ENCODE measurements around the gene GLIS2.

DNA sequence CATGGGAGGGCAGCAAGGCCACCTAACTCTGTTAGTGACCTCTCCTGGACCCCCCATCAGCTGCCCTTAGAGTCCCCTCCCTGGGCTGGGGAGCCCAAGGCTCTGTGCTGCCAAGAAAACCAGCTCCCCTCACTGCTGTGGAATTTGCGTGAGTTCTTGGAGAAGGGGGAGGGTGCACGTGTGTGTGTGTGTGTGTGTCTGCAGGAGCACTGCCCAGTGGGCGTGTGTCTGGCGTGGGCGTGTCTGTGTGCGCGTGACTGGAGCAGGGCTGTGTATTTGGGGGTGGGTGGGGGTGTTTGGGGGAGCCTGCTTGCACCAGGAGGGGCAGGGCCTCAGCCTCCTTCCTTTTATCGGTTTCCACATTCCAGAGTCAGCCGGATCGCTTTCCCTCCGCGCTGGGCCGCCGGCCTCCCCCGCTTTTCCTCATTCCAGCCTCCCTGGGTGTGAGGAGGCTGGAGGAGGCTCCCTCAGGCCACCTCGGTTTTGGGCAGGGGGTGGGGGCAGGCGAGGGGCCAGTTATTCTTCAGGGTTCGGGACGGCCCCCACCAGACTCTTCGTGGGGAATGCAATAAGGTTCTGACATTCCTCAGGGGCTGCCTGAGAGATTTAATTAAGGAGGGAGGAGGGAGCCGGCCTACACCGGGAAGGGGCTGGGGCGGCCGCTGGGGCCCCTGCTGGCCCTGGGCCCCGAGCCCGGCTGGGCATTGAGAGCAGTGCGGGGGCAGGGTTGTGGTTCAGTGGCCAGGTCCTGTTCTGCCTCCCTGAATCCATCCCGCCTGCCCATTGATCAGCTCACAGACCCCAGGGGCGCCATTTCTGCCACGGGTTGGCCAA is 58.3 kb downstream of the GLIS2 start:
- TF ChIP-seq, protein P1, sequence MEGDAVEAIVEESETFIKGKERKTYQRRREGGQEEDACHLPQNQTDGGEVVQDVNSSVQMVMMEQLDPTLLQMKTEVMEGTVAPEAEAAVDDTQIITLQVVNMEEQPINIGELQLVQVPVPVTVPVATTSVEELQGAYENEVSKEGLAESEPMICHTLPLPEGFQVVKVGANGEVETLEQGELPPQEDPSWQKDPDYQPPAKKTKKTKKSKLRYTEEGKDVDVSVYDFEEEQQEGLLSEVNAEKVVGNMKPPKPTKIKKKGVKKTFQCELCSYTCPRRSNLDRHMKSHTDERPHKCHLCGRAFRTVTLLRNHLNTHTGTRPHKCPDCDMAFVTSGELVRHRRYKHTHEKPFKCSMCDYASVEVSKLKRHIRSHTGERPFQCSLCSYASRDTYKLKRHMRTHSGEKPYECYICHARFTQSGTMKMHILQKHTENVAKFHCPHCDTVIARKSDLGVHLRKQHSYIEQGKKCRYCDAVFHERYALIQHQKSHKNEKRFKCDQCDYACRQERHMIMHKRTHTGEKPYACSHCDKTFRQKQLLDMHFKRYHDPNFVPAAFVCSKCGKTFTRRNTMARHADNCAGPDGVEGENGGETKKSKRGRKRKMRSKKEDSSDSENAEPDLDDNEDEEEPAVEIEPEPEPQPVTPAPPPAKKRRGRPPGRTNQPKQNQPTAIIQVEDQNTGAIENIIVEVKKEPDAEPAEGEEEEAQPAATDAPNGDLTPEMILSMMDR (IDR thresholded peaks at IDR 0.05; ENCODE audit: low read depth, low read length): no peak
- TF ChIP-seq EZH2phosphoT487 (IDR thresholded peaks at IDR 0.05; ENCODE audit: low read depth): no peak

Measured in OCI-LY3 (cell line).